Fibroblast of lung (primary cell): ENCODE measurements around the gene SELENOK.

Source experiments
- EZH2 ChIP-seq: IDR thresholded peaks from 2 replicates; pipeline ENCODE4 v1.5.1; 2012; ENCODE audit warnings: low read length, control low read depth, mild to moderate bottlenecking; ENCODE audit errors: missing control alignments
- TF ChIP-seq, protein P1 (sequence below), 2 donors: IDR thresholded peaks in 1 of 2; conservative IDR thresholded peaks in 1 of 2; 1 replicate in 1 of 2; 2 replicates in 1 of 2; pipeline ENCODE4 v1.5.1; 2011 to 2012; ENCODE audit warnings: low read length in 2 of 2, control low read depth in 1 of 2, inconsistent platforms in 1 of 2, low read depth in 1 of 2, mild to moderate bottlenecking in 1 of 2

DNA sequence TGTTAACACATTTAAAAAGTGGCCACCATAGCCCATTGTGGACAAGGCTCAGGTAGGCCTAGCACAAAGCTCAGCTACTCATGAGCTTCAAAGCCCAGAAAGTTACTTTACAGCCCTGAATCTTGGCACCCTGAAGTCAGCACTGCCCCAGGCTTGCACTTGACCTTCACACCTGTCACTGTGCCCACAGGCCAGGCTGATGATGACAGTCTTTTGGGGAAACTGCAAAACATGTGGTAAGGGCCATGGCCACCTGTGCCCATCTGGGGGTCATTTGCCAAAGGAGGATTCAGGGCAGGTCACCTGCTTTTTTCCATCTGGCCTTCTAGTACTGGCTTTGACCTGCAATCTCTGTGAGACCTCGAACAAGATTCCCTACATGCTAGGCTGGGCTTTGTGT lies 56.4 kb downstream of the SELENOK start:
- no peak for TF ChIP-seq EZH2
- TF ChIP-seq, protein P1, sequence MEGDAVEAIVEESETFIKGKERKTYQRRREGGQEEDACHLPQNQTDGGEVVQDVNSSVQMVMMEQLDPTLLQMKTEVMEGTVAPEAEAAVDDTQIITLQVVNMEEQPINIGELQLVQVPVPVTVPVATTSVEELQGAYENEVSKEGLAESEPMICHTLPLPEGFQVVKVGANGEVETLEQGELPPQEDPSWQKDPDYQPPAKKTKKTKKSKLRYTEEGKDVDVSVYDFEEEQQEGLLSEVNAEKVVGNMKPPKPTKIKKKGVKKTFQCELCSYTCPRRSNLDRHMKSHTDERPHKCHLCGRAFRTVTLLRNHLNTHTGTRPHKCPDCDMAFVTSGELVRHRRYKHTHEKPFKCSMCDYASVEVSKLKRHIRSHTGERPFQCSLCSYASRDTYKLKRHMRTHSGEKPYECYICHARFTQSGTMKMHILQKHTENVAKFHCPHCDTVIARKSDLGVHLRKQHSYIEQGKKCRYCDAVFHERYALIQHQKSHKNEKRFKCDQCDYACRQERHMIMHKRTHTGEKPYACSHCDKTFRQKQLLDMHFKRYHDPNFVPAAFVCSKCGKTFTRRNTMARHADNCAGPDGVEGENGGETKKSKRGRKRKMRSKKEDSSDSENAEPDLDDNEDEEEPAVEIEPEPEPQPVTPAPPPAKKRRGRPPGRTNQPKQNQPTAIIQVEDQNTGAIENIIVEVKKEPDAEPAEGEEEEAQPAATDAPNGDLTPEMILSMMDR (conservative IDR thresholded peaks at IDR 0.05 in 1 of 2, IDR thresholded peaks at IDR 0.05 in 1 of 2; ENCODE audit: low read depth in 1 of 2, low read length in 2 of 2) = no peak
